H1 (cell line): ENCODE results near the gene RNF182. TPM values are rescaled to one million over a fixed set of nuclear protein-coding genes. Genes with fewer than 3 reads are reported as not detected.

Source experiments
- CTCF ChIA-PET: fragments of 300-600 bp; sonication (Branson Sonifier 250); formaldehyde crosslinking; loops from one replicate; lab custom pipeline; 2021; ENCODE audit not compliant: partially characterized antibody; lab: Charles Lee
- POLR2A ChIA-PET: fragments of 300-600 bp; sonication (Branson Sonifier 250); formaldehyde crosslinking; loops from one replicate; lab custom pipeline; 2021; ENCODE audit warnings: inconsistent platforms; ENCODE audit not compliant: partially characterized antibody; lab: Charles Lee
- DNase-seq, 2 experiments: peaks; one replicate each; pipeline versions ENCODE4 v3.0.0 to v3.0.0-alpha.2; 2010 to 2022; ENCODE audit warnings: low spot score in 2 of 2, low read depth in 1 of 2, mixed read lengths in 1 of 2
- FAIRE-seq: peaks from 2 replicates; lab custom pipeline; 2011; peaks lifted over from hg19 to GRCh38; lab: Jason Lieb, UNC
- H2AFZ ChIP-seq: 2 replicates; pipeline ENCODE4 v1.8.1; 2012; ENCODE audit warnings: low read length, inconsistent platforms
- H2AK5ac ChIP-seq: 2 replicates; pipeline ENCODE4 v1.6.1; 2013; ENCODE audit warnings: low read depth, low read length
- H2BK120ac ChIP-seq: replicated peaks from 2 replicates; pipeline ENCODE3; 2013; ENCODE audit warnings: low read depth, low read length, inconsistent platforms
- H2BK12ac ChIP-seq: 2 replicates; pipeline ENCODE4 v1.6.1; 2013; ENCODE audit warnings: low read depth, low read length
- H2BK15ac ChIP-seq: 2 replicates; pipeline ENCODE4 v1.6.1; 2013; ENCODE audit warnings: low read length
- H2BK20ac ChIP-seq: 2 replicates; pipeline ENCODE4 v1.6.1; 2013; ENCODE audit warnings: low read length
- H2BK5ac ChIP-seq: 2 replicates; pipeline ENCODE4 v1.6.1; 2013; ENCODE audit warnings: low read depth, low read length
- H3K14ac ChIP-seq: 2 replicates; pipeline ENCODE4 v1.6.1; 2013; ENCODE audit warnings: inconsistent platforms; ENCODE audit not compliant: insufficient read length
- H3K18ac ChIP-seq: 2 replicates; pipeline ENCODE4 v1.6.1; 2013; ENCODE audit warnings: low read length; ENCODE audit errors: extremely low read depth
- H3K23ac ChIP-seq: 2 replicates; pipeline ENCODE4 v1.6.1; 2013; ENCODE audit warnings: inconsistent platforms; ENCODE audit not compliant: insufficient read length
- H3K23me2 ChIP-seq: 2 replicates; pipeline ENCODE4 v1.6.1; 2013; ENCODE audit warnings: low read depth, low read length
- H3K27ac ChIP-seq: 2 replicates; pipeline ENCODE4 v1.6.1; 2011; ENCODE audit warnings: low read depth, low read length, inconsistent platforms
- H3K27me3 ChIP-seq, 4 experiments: replicated peaks in 1 of 4; 1 replicate in 1 of 4; 2 replicates in 3 of 4; pipeline versions ENCODE4 v1.6.1 to v1.8.1; 2011 to 2013; ENCODE audit warnings: low read length in 3 of 4, mild to moderate bottlenecking in 3 of 4, inconsistent platforms in 2 of 4, mixed read lengths in 2 of 4, moderate library complexity in 1 of 4; ENCODE audit not compliant: control insufficient read depth in 3 of 4, insufficient read depth in 3 of 4; ENCODE audit errors: extremely low read depth in 1 of 4
- H3K36me3 ChIP-seq, 4 experiments: 2 replicates each; pipeline versions ENCODE4 v1.6.1 to v1.8.1; 2011 to 2013; ENCODE audit warnings: mild to moderate bottlenecking in 4 of 4, low read length in 3 of 4, moderate library complexity in 2 of 4, control low read depth in 1 of 4, inconsistent platforms in 1 of 4; ENCODE audit not compliant: insufficient read depth in 4 of 4, control insufficient read depth in 2 of 4
- H3K4ac ChIP-seq: replicated peaks from 2 replicates; pipeline ENCODE3; 2013; ENCODE audit warnings: low read length, low read depth, mixed read lengths, inconsistent platforms; ENCODE audit not compliant: insufficient read length
- H3K4me1 ChIP-seq, 4 experiments: replicated peaks in 1 of 4; 1 replicate in 1 of 4; 2 replicates in 3 of 4; pipeline versions ENCODE4 v1.6.1 to v1.8.1; 2011 to 2013; ENCODE audit warnings: low read length in 3 of 4, inconsistent platforms in 2 of 4, mixed read lengths in 1 of 4; ENCODE audit not compliant: insufficient read depth in 4 of 4, control insufficient read depth in 3 of 4
- H3K4me2 ChIP-seq, 2 experiments: 2 replicates each; pipeline versions ENCODE4 v1.6.1 to v1.8.1; 2011 to 2013; ENCODE audit warnings: low read depth in 2 of 2, low read length in 2 of 2, control low read depth in 1 of 2, inconsistent platforms in 1 of 2, mild to moderate bottlenecking in 1 of 2; ENCODE audit not compliant: insufficient read depth in 1 of 2
- H3K4me3 ChIP-seq, 4 experiments: fragments of 200-600, 300-600 bp in 1 of 4; sonication (generic), shearing (Covaris generic), sonication (Bioruptor Twin) in 1 of 4; 2 replicates each; pipeline versions ENCODE4 v1.5.1 to v1.8.1; 2011 to 2016; ENCODE audit warnings: low read length in 4 of 4, low read depth in 3 of 4, control low read depth in 2 of 4, inconsistent platforms in 2 of 4, mild to moderate bottlenecking in 2 of 4, mixed read lengths in 1 of 4, moderate library complexity in 1 of 4; ENCODE audit not compliant: insufficient read depth in 2 of 4; ENCODE audit errors: extremely low read depth in 1 of 4
- H3K56ac ChIP-seq: replicated peaks from 2 replicates; pipeline ENCODE3; 2013; ENCODE audit warnings: low read depth, mild to moderate bottlenecking, mixed read lengths, low read length, inconsistent platforms; ENCODE audit not compliant: insufficient read length
- H3K79me1 ChIP-seq: 2 replicates; pipeline ENCODE4 v1.6.1; 2013; ENCODE audit warnings: low read depth, low read length, control low read depth
- H3K79me2 ChIP-seq, 2 experiments: 2 replicates each; pipeline versions ENCODE4 v1.6.1 to v1.8.1; 2012 to 2013; ENCODE audit warnings: low read length in 2 of 2, mild to moderate bottlenecking in 2 of 2, inconsistent platforms in 1 of 2; ENCODE audit not compliant: insufficient read depth in 2 of 2, control insufficient read depth in 1 of 2
- H3K9ac ChIP-seq, 4 experiments: replicated peaks in 1 of 4; 1 replicate in 1 of 4; 2 replicates in 3 of 4; pipeline versions ENCODE4 v1.6.1 to v1.8.1; 2011 to 2013; ENCODE audit warnings: low read depth in 3 of 4, low read length in 3 of 4, control low read depth in 2 of 4, mild to moderate bottlenecking in 2 of 4, moderate library complexity in 2 of 4, inconsistent platforms in 1 of 4; ENCODE audit errors: extremely low read depth in 1 of 4
- H3K9me3 ChIP-seq, 2 experiments: 2 replicates each; pipeline versions ENCODE4 v1.6.1 to v1.8.1; 2012 to 2013; ENCODE audit warnings: mild to moderate bottlenecking in 2 of 2, moderate library complexity in 2 of 2, control low read depth in 1 of 2, inconsistent platforms in 1 of 2, low read depth in 1 of 2, low read length in 1 of 2, mixed read lengths in 1 of 2; ENCODE audit not compliant: insufficient read depth in 2 of 2
- H4K20me1 ChIP-seq, 2 experiments: replicated peaks in 1 of 2; 2 replicates each; pipeline versions ENCODE3 to v1.8.1; 2011 to 2013; ENCODE audit warnings: inconsistent platforms in 2 of 2, low read length in 2 of 2, mild to moderate bottlenecking in 1 of 2; ENCODE audit not compliant: insufficient read depth in 2 of 2, control insufficient read depth in 1 of 2
- H4K5ac ChIP-seq: 2 replicates; pipeline ENCODE4 v1.6.1; 2013; ENCODE audit warnings: low read length, low read depth, mixed read lengths, inconsistent platforms; ENCODE audit not compliant: insufficient read length
- H4K8ac ChIP-seq: 2 replicates; pipeline ENCODE4 v1.8.0; 2013; ENCODE audit warnings: mild to moderate bottlenecking, moderate library complexity, low read length, inconsistent platforms; ENCODE audit not compliant: insufficient read depth; ENCODE audit errors: extremely low read depth
- H4K91ac ChIP-seq: replicated peaks from 2 replicates; pipeline ENCODE3; 2013; ENCODE audit warnings: low read length, mixed read lengths, inconsistent platforms; ENCODE audit not compliant: insufficient read length
- CREB1 ChIP-seq: IDR thresholded peaks from 2 replicates; pipeline ENCODE4 v1.6.1; 2012; ENCODE audit warnings: inconsistent platforms
- EGR1 ChIP-seq: IDR thresholded peaks from 2 replicates; pipeline ENCODE4 v1.6.1; 2011; ENCODE audit warnings: low read depth, low read length, borderline replicate concordance
- EZH2 ChIP-seq: fragments of 200-600 bp; sonication (generic); IDR thresholded peaks from 2 replicates; pipeline ENCODE4 v1.7.1; 2012; ENCODE audit warnings: low read depth, mild to moderate bottlenecking, moderate library complexity, low read length, inconsistent platforms; ENCODE audit not compliant: severe bottlenecking
- FOSL1 ChIP-seq: IDR thresholded peaks from 2 replicates; pipeline ENCODE4 v1.6.1; 2011; ENCODE audit warnings: mild to moderate bottlenecking, low read depth, low read length, moderate library complexity; ENCODE audit not compliant: insufficient read depth
- JUN ChIP-seq: IDR thresholded peaks from 2 replicates; pipeline ENCODE4 v1.6.1; 2011; ENCODE audit warnings: low read depth, mild to moderate bottlenecking, improper control_type of control experiment, low read length
- KDM5A ChIP-seq: fragments of 200-600 bp; IDR thresholded peaks from 2 replicates; pipeline ENCODE4 v1.7.1; 2012; ENCODE audit warnings: mild to moderate bottlenecking, low read length, inconsistent platforms, mixed read lengths
- MAFK ChIP-seq: IDR thresholded peaks from 2 replicates; pipeline ENCODE4 v1.6.1; 2012; ENCODE audit warnings: low read depth, mild to moderate bottlenecking, improper control_type of control experiment, low read length
- SP2 ChIP-seq: IDR thresholded peaks from 2 replicates; pipeline ENCODE4 v1.6.1; 2012; ENCODE audit warnings: mild to moderate bottlenecking, low read length, inconsistent platforms
- TAF7 ChIP-seq: optimal IDR thresholded peaks from 2 replicates; pipeline ENCODE3; 2011; ENCODE audit warnings: low read depth, mild to moderate bottlenecking, inconsistent platforms, low read length, moderate library complexity, borderline replicate concordance
- USF2 ChIP-seq: IDR thresholded peaks from 2 replicates; pipeline ENCODE4 v1.6.1; 2011; ENCODE audit warnings: low read length, improper control_type of control experiment
- WGBS, 2 experiments: shearing (Covaris generic) in 1 of 2; methylation state at CpG; one replicate each; pipeline versions ENCODE4 v1.1.6 to v1.1.7; 2013 to 2015; ENCODE audit warnings: low lambda C conversion rate in 2 of 2, mixed read lengths in 2 of 2, inconsistent platforms in 1 of 2, low coverage in 1 of 2, missing lambda C conversion rate in 1 of 2; ENCODE audit not compliant: insufficient replicate concordance in 2 of 2, insufficient coverage in 1 of 2, insufficient read length in 1 of 2; ENCODE audit errors: extremely low coverage in 1 of 2, missing lambda C conversion rate in 1 of 2; 5-methylcytosine and 5-hydroxymethylcytosine counted together
- polyA plus RNA-seq, 7 experiments: library from polyadenylated mRNA; depleted of rRNA in 3 of 7; stranded (reverse) in 5 of 7; unstranded in 2 of 7; fragments of >200 nt in 5 of 7; fragments of 200-250 nt in 2 of 7; gene quantifications; 1 replicate in 5 of 7; 2 replicates in 1 of 7; 4 replicates in 1 of 7; pipeline versions ENCODE4 v1.2.1 to v1.2.3, GENCODE V29; 2011 to 2013; ENCODE audit warnings: missing spikeins in 2 of 7, mixed read lengths in 2 of 7
- total RNA-seq: library from RNA; stranded (reverse); fragmentation: NEBNext Ultra II Directional; extraction: Animal tissue kit (Norgen Biotek cat#: 25700); gene quantifications from 2 replicates; pipeline ENCODE4 v1.2.1, GENCODE V29; 2021
- TF ChIP-seq, protein P1 (sequence below), 3 experiments: IDR thresholded peaks; 1 replicate in 2 of 3; 2 replicates in 1 of 3; pipeline versions ENCODE4 v1.5.1 to v1.6.1; 2011; ENCODE audit warnings: low read length in 3 of 3, mild to moderate bottlenecking in 3 of 3, inconsistent platforms in 2 of 3, low read depth in 1 of 3, moderate library complexity in 1 of 3; ENCODE audit not compliant: insufficient read depth in 1 of 3; ENCODE audit errors: control extremely low read depth in 1 of 3

RNF182 gene
- total and polyA plus RNA-seq, 2 of the 8 experiments (the other 6 are each of a cell fraction or from before 2014, with no cell fraction given), result 6.2 to 10.7 TPM

GRCh38 chr6:13990796-13991195 is 66.0 kb downstream of the RNF182 start:
- no peaks in the 10 kb centered on the region for H3K36me3 ChIP-seq
- WGBS, 2 experiments, result 93% methylated on average over 3 of the region's 3 CpGs; no CpG with 5 or more reads in 1 of the 2 experiments
- H3K23me2 ChIP-seq, result no peaks in the 10 kb centered on the region
- H3K4ac ChIP-seq, result no peak overlapping the region
- no peak overlapping the region for H2AK5ac ChIP-seq
- no peak overlapping the region for H3K18ac ChIP-seq
- no peak overlapping the region for H2BK20ac ChIP-seq
- H3K79me2 ChIP-seq, result no peaks in the 10 kb centered on the region
- no peak overlapping the region for H3K9ac ChIP-seq
- no peak overlapping the region for H3K23ac ChIP-seq
- H2BK5ac ChIP-seq, result no peak overlapping the region
- 0 out of 7 replicates have a peak, but pooled peaks cover 0 to 2% (median 0%) of the 10 kb centered on the region in 4 experiments for H3K4me1 ChIP-seq
- H3K79me1 ChIP-seq, result no peaks in the 10 kb centered on the region
- H2BK15ac ChIP-seq, result no peak overlapping the region
- H2BK120ac ChIP-seq, result no peak overlapping the region
- H3K4me3 ChIP-seq, result no peak overlapping the region
- H4K20me1 ChIP-seq, result no peaks in the 10 kb centered on the region
- H3K14ac ChIP-seq, result no peak overlapping the region
- no peaks in the 10 kb centered on the region for H3K27me3 ChIP-seq
- H4K5ac ChIP-seq, result no peak overlapping the region
- no peak overlapping the region for H2AFZ ChIP-seq
- H4K91ac ChIP-seq, result no peak overlapping the region
- ChIA-PET CTCF (interaction anchor here (0.6 kb wide), 1 partner anchor 1678 kb away, joined by 3 read pairs; no protein-coding TSS in a partner anchor), POLR2A (no interaction called here)
- no peak overlapping the region for H4K8ac ChIP-seq
- no peak overlapping the region for H3K4me2 ChIP-seq
- FAIRE-seq (no peak), DNase-seq (no peak)
- H3K27ac ChIP-seq, result no peak overlapping the region
- H3K56ac ChIP-seq, result no peak overlapping the region
- no peak overlapping the region for H2BK12ac ChIP-seq
- H3K9me3 ChIP-seq, result no peaks in the 10 kb centered on the region
- TF ChIP-seq EGR1 (no peak), EZH2 (no peak), FOSL1 (no peak), USF2 (no peak), CREB1 (no peak), MAFK (no peak), KDM5A (no peak), SP2 (no peak), JUN (no peak), TAF7 (no peak)
- TF ChIP-seq, protein P1, sequence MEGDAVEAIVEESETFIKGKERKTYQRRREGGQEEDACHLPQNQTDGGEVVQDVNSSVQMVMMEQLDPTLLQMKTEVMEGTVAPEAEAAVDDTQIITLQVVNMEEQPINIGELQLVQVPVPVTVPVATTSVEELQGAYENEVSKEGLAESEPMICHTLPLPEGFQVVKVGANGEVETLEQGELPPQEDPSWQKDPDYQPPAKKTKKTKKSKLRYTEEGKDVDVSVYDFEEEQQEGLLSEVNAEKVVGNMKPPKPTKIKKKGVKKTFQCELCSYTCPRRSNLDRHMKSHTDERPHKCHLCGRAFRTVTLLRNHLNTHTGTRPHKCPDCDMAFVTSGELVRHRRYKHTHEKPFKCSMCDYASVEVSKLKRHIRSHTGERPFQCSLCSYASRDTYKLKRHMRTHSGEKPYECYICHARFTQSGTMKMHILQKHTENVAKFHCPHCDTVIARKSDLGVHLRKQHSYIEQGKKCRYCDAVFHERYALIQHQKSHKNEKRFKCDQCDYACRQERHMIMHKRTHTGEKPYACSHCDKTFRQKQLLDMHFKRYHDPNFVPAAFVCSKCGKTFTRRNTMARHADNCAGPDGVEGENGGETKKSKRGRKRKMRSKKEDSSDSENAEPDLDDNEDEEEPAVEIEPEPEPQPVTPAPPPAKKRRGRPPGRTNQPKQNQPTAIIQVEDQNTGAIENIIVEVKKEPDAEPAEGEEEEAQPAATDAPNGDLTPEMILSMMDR (IDR thresholded peaks at IDR 0.05; ENCODE audit: control extremely low read depth in 1 of 3, insufficient read depth in 1 of 3, low read depth in 1 of 3, low read length in 3 of 3), result no peak
